Measurements from ENCODE around the gene NDOR1.
A peak's percentile ranks its signal among the peaks of the same experiment; 100 is the strongest.

NDOR1 gene

GRCh38 chr9:137182836-137183235 is 22.7 kb upstream of the NDOR1 start:
- DNase-seq (ENCODE audit: low read depth in 2 of 2): no peak

- no peak for DNase-seq (ENCODE audit: low read depth in 2 of 2)
Observed at GRCh38 chr9:137183980-137184595, 21.4 kb upstream of the NDOR1 start.

GRCh38 chr9:137184881-137185660 is 20.4 kb upstream of the NDOR1 start:
- no peak for DNase-seq (ENCODE audit: low read depth in 2 of 2)

- no peak for DNase-seq (ENCODE audit: low read depth in 2 of 2)
Observed at GRCh38 chr9:137185921-137186320, 19.6 kb upstream of the NDOR1 start.

- DNase-seq (ENCODE audit: low read depth in 2 of 2): no peak
Observed at GRCh38 chr9:137186385-137186784, 19.1 kb upstream of the NDOR1 start.

- DNase-seq (ENCODE audit: low read depth in 2 of 2): no peak
Observed at GRCh38 chr9:137187386-137187785, 18.1 kb upstream of the NDOR1 start.

GRCh38 chr9:137188086-137188489 is 17.4 kb upstream of the NDOR1 start:
- DNase-seq (ENCODE audit: low read depth in 2 of 2): no peak

GRCh38 chr9:137188490-137189296 is 16.8 kb upstream of the NDOR1 start, which contains the start of the genes ANAPC2 and SSNA1:
ANAPC2 (minus strand) TSS chr9:137188560; CDS start chr9:137188532, 28 bp downstream.
SSNA1 (plus strand) TSS chr9:137188676; CDS start chr9:137188727, 51 bp downstream.
- DNase-seq (ENCODE audit: low read depth in 2 of 2): peak; percentile 85 to 89

- no peak for DNase-seq (ENCODE audit: low read depth in 2 of 2)
Observed at GRCh38 chr9:137189297-137190295, 15.9 kb upstream of the NDOR1 start.

GRCh38 chr9:137190315-137190856 is 15.1 kb upstream of the NDOR1 start:
- DNase-seq (ENCODE audit: low read depth in 2 of 2): no peak

- DNase-seq (ENCODE audit: low read depth in 2 of 2): no peak
Observed at GRCh38 chr9:137191245-137191644, 14.3 kb upstream of the NDOR1 start.

- DNase-seq (ENCODE audit: low read depth in 2 of 2): no peak
Observed at GRCh38 chr9:137191691-137192447, 13.6 kb upstream of the NDOR1 start.

GRCh38 chr9:137192448-137192780 is 13.1 kb upstream of the NDOR1 start:
- no peak for DNase-seq (ENCODE audit: low read depth in 2 of 2)

GRCh38 chr9:137192859-137193258 is 12.6 kb upstream of the NDOR1 start:
- no peak for DNase-seq (ENCODE audit: low read depth in 2 of 2)

- no peak for DNase-seq (ENCODE audit: low read depth in 2 of 2)
Observed at GRCh38 chr9:137193771-137194170, 11.7 kb upstream of the NDOR1 start.

- no peak for DNase-seq (ENCODE audit: low read depth in 2 of 2)
Observed at GRCh38 chr9:137194388-137194787, 11.1 kb upstream of the NDOR1 start.

- no peak for DNase-seq (ENCODE audit: low read depth in 2 of 2)
Observed at GRCh38 chr9:137194909-137195308, 10.6 kb upstream of the NDOR1 start.

GRCh38 chr9:137195525-137196220 is 9.8 kb upstream of the NDOR1 start:
- no peak for DNase-seq (ENCODE audit: low read depth in 2 of 2)

- DNase-seq (ENCODE audit: low read depth in 2 of 2): no peak
Observed at GRCh38 chr9:137198051-137198901, 7.2 kb upstream of the NDOR1 start.
